ENCODE results near the gene PRG3. TPM values are rescaled to one million over a fixed set of nuclear protein-coding genes. Genes with fewer than 3 reads are reported as not detected.

PRG3 gene
- total and polyA plus RNA-seq, 2 of the 13 experiments (the other 11 are each of a cell fraction or from before 2014, with no cell fraction given) = not detected

GRCh38 chr11:57399972-57400578, 19.1 kb upstream of the PRG3 start (continued):
- TF ChIP-seq ZNF142 (CRISPR knock-in tag; IDR thresholded peaks at IDR 0.05) (no peak), CEBPZ (IDR thresholded peaks at IDR 0.05; ENCODE audit: low read length) (no peak), ZNF577 (CRISPR knock-in tag; IDR thresholded peaks at IDR 0.05; ENCODE audit: borderline replicate concordance, low read depth) (no peak), ZNF512 (CRISPR knock-in tag; IDR thresholded peaks at IDR 0.05) (no peak), PHF21A (CRISPR knock-in tag; IDR thresholded peaks at IDR 0.05) (peak; percentile 79), ZNF572 (CRISPR knock-in tag; IDR thresholded peaks at IDR 0.05) (no peak), ZNF205 (CRISPR knock-in tag; IDR thresholded peaks at IDR 0.05) (0 out of 2 replicates have a peak, but pooled peaks have one; percentile 55), STAG1 (CRISPR knock-in tag; IDR thresholded peaks at IDR 0.05) (0 out of 2 replicates have a peak, but pooled peaks have one; percentile 4), ZNF776 (CRISPR knock-in tag; IDR thresholded peaks at IDR 0.05) (no peak), TSC22D2 (CRISPR knock-in tag; IDR thresholded peaks at IDR 0.05; ENCODE audit: borderline replicate concordance) (no peak), RFXAP (CRISPR knock-in tag; IDR thresholded peaks at IDR 0.05; ENCODE audit: borderline replicate concordance) (no peak), TBX3 (IDR thresholded peaks at IDR 0.05; ENCODE audit: borderline replicate concordance) (peak; percentile 33; the same call in 1 of the 2 replicates), ATF4 (CRISPR knock-in tag; IDR thresholded peaks at IDR 0.05) (0 out of 4 replicates have a peak, but pooled peaks of 1 of the 2 experiments have one; percentile 45), PHF8 (CRISPR knock-in tag; IDR thresholded peaks at IDR 0.05) (no peak)

All from HepG2 (cell line).